Gastroesophageal sphincter (tissue), 3 donors: ENCODE measurements around the gene VAV2.

Source experiments
- CTCF ChIP-seq, 4 experiments: fragments of 200-600 bp in 2 of 4; fragments of 450-650 bp in 2 of 4; sonication (generic) in 1 of 4; IDR thresholded peaks; one replicate each; pipeline ENCODE4 v1.5.1; 2017 to 2019; ENCODE audit warnings: antibody characterized with exemption in 4 of 4, mild to moderate bottlenecking in 2 of 4, moderate library complexity in 2 of 4
- POLR2A ChIP-seq, 2 donors: fragments of 450-650 bp; IDR thresholded peaks; one replicate each; pipeline ENCODE4 v1.6.1; 2017; ENCODE audit warnings: antibody characterized with exemption in 2 of 2, mild to moderate bottlenecking in 2 of 2, moderate library complexity in 1 of 2
- POLR2AphosphoS5 ChIP-seq: sonication (generic); formaldehyde crosslinking; IDR thresholded peaks from one replicate; pipeline ENCODE4 v1.6.1; 2017; ENCODE audit warnings: antibody characterized with exemption

GRCh38 chr9:133799716-133800115, 192.4 kb downstream of the VAV2 start:
- TF ChIP-seq CTCF (IDR thresholded peaks at IDR 0.05) (no peak), POLR2A (IDR thresholded peaks at IDR 0.05) (no peak), POLR2AphosphoS5 (no peak)
